HG03045 (cell line): ENCODE results near the gene TMEM81.

ENCODE experiments used
- ATAC-seq: cut with Tn5 transposase; IDR thresholded peaks from one replicate; pipeline ENCODE4 v1.9.1; 2021; ENCODE audit warnings: mild to moderate bottlenecking, moderate library complexity; ENCODE audit not compliant: unreplicated experiment

The TMEM81 gene

DNA sequence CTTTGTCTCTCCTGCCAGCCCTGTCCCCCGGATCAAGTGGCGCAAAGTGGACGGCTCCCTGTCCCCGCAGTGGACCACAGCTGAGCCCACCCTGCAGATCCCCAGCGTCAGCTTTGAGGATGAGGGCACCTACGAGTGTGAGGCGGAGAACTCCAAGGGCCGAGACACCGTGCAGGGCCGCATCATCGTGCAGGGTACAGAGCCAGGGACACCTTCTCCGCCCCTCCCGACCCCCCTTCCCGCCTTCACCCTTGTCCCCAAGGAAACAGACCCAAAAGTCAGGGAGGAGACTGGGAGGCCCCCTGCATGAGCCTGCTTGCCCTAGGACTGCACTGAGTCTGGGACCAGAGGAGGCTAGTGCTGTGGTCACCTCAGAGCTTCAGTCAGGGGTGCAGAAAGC, 23.0 kb downstream of the TMEM81 start:
- ATAC-seq = no peak

DNA sequence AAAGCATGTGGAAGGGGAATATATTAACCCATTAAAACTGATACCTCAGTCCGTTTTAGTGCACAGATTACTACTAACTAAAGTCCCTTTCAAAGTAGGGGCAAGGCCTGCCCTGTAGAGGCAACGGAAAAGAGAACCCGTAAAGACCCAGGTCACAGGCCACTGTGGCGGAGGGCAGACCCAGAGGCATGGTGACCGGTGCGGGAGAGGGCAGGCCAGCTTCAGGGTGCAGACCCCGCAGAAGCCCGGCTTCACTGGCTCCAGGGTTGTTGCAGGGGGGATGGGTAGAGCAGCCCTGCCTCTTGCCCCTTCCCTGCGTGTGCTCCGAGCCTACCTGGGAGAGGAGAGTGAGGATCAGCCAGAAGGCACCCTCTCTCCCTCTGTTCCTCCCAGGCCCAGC, 23.5 kb downstream of the TMEM81 start:
- no peak for ATAC-seq

DNA sequence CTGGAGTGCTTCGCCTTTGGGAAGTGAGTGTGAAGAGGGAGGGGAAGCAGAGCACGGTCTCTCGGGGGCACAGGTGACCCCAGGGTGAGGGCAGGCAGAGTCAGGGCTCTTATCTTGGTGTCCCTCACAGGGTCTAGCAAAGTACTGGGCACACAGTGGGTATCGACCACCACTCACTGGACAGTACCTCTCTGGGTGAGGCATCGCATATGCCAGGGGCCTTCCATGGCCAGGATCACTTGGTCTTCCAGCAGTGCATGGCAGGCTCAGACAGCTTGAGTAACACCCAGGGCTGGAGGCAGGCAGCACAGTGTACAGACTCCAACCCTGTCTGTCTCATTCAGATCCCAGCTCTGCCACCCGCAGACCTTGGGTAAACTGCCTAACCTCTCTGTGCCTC, 24.6 kb downstream of the TMEM81 start:
- ATAC-seq = no peak

DNA sequence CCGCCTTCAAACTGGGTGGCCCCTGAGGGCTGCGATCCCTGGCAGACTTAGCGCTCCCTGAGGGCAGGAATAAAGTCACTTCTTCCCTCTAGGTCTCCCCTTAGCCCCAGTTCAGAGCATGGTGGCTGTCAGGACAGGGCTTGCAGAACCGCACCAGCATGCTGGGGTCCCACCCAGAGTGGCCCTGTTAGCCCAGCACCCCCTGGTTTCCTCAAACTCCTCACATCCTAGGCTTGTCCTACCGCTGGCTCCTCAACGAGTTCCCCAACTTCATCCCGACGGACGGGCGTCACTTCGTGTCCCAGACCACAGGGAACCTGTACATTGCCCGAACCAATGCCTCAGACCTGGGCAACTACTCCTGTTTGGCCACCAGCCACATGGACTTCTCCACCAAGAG, 25.4 kb downstream of the TMEM81 start:
- no peak for ATAC-seq

DNA sequence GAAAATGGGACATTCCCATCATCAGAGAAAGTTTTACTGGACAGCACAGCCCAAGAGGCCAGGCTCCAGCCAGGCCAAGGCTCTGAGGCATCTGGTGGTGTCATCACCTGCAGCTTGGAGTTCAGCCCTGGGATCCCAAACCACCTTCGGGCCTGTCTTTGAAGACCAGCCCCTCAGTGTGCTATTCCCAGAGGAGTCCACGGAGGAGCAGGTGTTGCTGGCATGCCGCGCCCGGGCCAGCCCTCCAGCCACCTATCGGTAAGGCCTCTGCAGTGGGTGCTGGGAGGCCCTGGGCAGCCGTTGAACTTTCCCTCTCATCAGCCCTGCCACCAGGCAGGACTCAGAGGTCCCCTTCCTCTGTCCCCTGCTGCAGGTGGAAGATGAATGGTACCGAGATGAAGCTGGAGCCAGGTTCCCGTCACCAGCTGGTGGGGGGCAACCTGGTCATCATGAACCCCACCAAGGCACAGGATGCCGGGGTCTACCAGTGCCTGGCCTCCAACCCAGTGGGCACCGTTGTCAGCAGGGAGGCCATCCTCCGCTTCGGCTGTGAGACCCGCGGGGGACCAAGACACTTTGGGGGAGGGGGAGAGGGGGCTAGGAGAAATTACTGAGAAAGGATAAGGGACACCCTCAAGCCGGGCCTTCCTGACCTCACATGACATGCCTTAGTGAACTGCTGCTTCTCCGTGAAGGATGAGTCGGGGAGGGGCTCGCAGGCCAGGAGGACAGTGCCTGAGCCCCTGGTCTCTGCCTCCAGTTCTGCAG, 26.3 kb downstream of the TMEM81 start:
- no peak for ATAC-seq

DNA sequence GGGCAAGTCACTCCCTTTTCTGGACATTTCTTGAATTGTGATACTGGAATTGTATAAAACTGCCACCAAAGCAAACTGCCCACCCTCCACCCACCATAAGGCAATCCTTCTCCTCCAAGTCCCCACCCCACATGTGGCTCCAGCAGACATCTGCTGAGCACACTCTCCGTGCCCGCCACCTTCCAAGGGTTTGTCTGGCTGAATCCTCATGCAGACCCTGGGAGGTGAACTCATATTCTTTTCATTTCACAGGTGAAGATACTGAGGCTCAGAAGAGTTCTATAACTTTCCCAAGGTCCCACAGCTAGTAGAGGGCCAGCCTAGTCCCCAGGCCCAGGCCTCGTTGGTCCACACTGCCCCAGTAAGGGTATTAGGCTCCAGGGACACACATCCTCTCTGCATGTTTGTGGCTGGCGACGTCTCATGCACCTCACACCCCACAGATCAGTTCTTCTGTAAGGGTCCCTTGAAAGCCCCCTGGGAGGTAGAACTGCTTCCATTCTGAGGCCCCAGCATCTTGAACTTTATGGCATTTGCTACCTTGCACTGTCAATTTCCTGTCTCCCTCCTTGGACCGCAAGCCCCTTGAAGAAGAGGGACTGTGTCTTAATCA, 27.2 kb downstream of the TMEM81 start:
- ATAC-seq = no peak

DNA sequence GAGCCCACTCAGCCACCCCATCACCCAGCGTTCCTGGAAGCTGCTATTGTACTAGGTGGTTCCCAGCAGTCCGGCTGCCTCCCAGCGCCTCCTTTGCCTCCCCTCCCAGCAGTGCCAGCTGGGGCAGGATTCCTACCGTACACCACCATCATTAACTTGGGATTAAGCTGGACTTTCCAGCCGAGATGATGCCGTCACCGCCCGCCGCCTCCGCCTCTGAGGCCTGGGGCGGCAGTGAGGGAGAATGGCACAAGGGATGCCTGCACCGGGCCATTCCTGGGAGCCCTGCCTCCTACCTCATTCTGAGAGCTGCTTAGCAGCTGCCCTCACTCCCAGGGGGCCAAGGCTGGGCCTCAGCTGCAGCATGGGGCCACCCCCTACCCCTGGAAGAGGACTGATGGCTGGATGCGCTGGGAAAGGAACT, 28.1 kb downstream of the TMEM81 start:
- ATAC-seq = no peak

DNA sequence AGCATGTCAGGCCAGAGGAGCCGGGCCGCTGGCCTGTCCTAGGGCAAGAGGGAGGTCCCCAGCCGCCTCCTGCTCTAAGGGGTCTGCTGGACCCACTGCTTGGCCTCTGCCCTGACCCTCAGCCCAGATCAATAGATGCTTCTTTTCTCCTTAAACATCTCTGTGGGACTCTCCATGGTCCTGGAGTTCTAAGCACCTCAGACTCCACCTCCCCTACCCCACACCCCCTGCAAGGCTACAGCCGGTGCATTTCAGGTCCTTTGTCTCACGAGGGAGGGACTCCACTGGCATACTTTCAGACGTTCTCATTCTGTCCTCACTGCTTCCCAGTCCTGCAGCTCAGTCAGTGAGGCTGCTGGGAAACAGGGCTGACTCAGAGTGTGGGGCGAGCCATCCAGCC, 30.2 kb downstream of the TMEM81 start:
- no peak for ATAC-seq

DNA sequence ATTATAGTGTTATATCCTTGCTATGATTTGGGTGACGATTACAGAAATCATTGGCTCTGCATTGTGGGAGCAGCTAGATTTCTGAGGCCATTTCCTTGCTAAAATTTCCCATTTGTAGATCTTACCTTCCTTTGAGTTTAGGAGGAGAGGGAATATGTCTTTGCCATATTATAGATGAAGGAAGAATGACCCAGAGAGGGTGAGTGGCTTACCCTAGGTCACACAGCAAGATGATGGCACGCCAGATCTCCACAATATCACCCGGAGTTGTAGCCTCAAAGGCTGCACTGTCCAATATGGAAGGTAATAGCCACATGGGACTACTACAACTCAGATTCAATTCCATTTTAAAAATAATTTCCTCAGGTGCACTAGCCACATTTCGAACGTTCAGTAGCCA, 31.0 kb downstream of the TMEM81 start:
- ATAC-seq = no peak

DNA sequence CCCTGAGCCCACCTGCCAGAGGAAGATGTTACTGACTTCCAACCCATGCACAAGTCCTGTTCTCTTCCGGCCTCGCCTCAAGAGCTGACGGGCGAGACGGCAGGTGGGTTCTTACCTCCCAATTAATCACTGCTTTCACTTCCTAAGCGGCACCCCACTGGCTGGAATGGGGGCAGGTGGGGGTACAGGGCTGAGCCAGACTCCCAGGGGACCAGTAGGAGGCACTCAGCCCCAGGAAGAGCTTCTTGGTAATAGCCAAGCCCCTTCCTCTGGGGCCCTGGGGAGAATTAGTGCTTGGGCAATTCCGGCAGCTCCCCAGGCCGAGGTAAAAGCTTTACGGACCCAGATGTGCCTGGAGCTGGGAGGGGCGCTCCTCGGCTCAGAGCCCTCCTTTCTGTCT, 31.6 kb downstream of the TMEM81 start:
- ATAC-seq = no peak

DNA sequence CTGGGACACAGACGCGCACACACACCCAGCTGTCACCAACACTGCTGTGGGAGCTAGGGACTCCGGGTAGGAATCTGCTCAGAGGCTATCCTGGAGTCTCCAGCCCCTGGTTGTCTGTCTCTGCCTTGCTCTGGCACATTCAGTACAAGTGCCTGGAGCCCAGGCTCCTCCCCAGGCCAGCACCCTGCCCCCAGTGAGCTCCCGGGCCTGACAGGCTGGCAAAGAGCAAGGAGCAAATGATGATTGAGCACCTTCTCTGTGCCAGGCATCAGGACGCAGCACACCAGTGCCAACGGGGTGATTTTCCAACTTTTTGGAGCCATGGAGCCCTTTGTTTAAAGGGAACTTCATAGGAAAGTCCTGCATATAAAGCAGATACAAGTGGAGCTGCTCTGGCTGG, 34.8 kb downstream of the TMEM81 start:
- no peak for ATAC-seq

DNA sequence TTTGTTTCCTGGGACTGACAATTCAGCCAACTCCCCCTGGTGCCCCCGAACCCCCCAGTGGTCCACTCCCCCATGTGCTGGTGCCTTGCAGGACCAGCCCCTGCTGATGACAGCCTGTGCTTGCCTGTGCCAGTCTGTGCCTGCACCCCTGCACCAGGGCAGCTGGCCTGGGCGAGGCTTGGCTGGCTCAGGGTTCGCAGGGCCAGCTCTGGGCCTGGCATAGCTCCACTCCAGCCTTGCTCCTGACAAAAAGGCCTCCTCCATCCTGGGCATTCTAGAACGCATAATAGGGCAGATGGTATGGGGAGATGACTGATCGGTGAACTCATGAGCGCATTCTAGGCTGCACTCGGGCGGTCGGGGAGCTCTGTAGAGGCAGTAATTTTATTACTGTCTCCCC, 35.9 kb downstream of the TMEM81 start:
- no peak for ATAC-seq

DNA sequence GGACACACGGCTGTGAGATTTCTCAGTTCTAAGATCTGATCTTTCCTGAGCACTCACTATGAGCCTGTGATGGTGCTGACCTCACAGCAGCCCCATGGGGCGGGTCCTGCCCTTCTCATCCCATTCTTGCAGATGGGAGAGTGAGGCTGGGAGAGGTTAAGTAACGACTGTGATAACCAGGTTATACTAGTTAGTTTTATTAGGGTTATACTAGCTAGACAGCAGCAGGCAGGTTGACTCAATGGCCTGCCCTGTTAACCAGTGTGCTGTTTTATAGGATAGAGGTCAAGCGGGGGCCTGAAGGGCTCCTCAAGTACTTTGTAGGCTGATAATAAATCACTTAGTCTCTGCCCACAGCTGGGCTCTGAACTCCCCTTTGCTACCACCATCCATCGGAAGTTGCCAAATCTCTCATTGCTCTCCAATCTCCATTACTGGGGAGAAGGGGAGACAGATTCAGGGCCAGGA, 36.5 kb downstream of the TMEM81 start:
- no peak for ATAC-seq

DNA sequence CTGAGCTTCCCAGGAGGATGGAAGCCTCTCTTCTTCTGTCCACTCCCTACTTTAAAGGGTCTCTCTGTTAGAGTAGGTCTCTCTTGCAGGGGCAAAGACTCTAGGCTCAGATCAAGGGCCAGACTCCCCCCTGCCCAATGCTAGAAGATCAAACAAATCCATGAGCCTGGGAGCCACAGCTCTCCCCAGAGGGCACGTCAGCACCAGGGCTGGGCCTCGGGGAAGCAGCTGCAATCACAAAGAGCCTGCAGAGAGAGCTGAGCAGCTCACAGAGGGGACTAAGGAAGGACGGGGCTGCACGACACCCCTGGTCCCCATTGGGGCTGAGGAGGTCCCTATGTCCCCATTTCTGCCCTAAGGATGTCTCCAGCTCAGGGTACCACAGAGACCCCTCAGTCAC, 37.4 kb downstream of the TMEM81 start:
- no peak for ATAC-seq

DNA sequence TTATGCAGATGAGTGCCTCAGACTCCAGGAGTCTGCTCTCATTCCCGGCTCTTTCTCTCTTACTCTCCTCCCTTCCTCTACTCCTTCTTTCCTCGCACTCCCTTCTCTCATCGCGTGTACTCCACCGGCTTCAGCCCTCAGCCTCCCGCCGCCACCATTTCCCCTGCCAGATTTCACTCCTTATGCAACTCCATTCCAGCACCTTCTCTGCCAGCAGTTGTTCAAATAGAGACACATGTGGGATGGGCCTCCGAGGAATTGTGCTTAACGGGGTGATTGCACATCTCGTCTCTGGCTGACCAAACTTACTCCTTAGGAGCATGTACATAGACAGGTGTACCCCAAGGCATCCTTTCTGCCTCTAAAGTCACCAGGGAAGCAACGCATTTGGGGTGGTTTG, 39.1 kb downstream of the TMEM81 start:
- ATAC-seq = no peak

DNA sequence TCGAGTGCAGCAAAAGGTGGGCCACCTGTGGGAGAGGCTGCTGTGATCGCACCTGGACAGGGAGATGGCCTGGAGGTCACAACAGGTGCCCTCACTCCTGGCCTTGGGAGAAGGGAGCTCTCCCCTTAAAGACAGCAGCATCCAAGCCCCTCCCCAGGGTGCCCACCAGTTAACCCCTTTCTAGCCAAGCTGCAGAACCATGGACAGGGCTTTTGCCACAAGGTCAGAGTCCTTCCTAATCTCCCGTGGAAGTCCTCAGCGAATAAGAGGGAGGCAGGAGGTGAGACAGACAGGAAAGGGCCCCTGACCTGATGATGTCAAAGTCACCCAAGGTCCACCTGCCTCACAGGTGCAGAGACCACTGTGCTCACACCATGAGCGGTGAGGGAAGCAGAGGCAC, 39.5 kb downstream of the TMEM81 start:
- ATAC-seq = no peak

DNA sequence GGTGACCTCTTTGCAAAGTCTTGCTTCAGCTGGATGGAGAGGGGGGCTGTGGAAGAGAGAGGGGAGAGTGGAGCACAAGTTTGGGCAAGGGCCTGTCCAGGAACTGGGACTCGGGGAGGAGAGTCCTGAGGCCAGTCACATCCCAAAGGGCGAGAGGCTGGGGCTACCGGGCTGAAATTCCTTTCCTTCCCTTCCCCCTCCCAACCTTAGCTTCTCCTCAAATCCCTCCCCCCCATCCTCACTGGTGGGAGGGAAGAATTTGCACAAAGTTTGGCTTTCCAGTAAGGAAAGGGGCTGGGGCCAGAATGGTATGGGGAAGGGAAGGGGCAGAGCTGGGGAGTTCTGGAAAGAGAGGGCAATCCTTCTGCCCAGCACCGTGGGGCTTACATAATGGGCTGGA, 40.4 kb downstream of the TMEM81 start:
- ATAC-seq = no peak

DNA sequence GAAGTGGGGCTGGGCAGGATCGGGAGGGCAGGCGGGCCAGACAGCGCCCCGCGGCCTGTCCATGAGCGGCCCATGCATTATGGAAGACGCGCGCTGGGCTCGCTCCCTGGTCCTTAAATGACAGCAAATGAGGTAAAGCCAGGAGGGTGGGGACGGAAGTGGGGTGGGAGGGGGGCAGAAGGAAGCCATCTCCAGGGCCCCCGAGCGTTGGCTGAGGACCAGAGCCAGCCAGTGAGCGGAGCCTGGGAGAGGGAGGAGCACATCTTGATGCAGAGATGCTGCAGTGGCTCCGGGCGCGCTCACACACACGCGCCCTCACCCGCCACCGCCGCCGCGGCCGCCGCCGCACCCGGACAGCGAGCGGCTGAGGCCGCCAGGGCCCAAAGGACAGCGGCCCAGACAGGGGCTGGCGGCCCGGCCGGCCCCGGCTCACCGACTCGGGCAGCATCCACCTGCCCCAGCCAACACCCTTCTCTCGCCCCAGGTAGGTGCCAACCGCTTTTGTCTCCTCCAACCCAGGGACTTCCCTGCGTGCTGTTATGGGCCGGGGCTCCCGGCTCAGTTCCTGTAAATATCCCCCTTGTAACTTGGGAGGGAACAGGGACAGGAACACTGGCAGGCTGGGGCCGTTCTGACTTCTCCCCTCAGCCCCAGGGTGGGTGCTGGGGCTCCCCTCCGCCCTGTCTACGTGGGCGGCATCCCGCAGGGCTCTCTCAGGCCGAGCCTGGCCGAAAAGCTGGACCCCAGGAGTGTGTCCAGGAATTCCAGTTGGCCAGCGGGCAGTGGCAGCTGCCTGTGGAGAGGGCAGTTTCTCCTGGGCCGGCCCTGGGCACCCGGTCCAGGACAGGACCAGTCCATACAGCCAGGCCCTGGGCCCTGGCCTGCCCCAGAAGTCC, 41.1 kb downstream of the TMEM81 start, which contains the start of gene CNTN2:
Gene CNTN2, plus strand, starts transcription at position 302 of the 896 bp plus-strand sequence. CDS start 9,974 bp downstream, outside the sequence.
- ATAC-seq = no peak

DNA sequence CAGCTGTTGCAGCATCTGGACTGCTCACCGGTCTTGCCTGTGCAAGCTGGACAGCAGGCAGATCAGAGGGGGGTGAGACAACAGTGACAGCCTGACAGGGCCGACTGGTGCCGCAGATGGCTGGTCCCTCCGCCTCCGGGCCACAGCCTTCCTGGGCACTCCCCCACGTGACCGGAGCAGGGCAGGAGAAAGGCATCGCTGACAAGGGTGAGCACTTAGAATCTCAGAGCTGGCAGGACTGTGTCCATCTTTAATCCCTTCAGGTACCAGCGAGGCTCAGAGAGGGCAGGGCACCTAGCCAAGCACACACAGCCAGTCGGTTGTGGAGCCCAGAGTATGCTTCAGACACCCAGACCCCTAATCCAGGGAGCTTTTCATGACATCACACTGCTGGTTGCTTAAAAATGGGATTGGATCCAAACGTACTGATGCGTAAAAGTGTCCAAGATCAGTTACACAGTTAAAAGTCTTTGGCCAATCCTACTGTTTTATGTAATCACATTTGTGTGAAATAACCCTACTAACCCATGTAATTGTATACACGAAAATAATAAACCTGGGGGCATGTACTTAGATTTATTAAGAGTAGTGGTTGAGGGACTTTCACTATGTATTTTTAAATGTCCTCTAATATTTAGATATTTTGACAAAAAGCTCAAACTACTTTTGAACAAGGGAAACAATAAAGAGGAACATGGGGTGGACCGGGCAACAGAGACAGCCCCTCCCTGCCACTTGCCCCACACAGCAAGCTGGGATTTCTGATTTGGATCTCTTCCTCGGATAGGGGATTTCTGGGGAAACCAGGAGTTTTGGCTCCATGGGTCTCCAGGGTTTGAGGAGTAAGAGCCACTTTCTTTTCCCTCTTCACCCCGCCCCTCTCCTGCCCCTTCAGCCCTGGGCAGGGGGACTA, 42.0 kb downstream of the TMEM81 start:
- ATAC-seq = no peak

DNA sequence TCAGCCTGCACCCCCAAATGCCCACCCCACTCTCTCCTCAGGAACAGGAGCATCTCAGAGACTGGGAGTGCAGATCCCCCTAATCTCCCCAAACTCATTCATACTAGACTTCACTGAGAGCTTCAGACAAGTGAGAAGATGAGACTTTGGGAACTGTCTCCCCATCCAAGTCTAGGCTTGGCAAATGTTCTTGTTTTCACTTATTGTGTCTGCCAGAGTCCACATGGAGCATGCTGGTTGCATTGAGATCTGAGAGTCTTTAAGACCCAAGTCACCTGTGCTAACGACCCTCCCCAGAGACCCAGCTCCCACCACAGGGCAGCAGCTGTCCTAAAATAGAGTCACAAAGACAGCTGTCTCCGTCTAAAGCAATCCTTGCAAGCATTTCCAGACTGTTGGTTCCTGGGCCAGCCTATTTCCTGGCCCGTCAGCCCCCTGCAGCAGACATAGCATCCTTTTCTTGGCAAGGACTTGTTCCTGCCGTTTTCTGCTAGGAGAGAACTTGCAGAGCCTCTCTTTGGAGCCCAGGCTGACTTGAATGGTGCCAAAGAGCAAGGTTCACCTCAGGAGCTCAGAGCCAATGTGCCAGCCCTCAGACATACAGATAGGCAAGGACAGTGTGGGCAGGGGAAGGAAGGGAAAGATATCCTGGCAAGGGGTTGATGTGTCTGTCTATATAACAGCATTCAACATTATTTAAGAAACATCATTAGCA, 43.1 kb downstream of the TMEM81 start:
- no peak for ATAC-seq
